ENCODE data around the gene MRM2.

Gene MRM2

GRCh38 chr7:2203766-2204300, 38.2 kb downstream of the MRM2 start:
- no peak for DNase-seq (ENCODE audit: low read depth in 2 of 2)

GRCh38 chr7:2202901-2203765, 38.9 kb downstream of the MRM2 start:
- no peak for DNase-seq (ENCODE audit: low read depth in 2 of 2)

GRCh38 chr7:2202361-2202761, 39.6 kb downstream of the MRM2 start:
- no peak for DNase-seq (ENCODE audit: low read depth in 2 of 2)

- no peak for DNase-seq (ENCODE audit: low read depth in 2 of 2)
Measured at GRCh38 chr7:2201686-2202360, 40.2 kb downstream of the MRM2 start.

GRCh38 chr7:2201128-2201527, 40.9 kb downstream of the MRM2 start:
- no peak for DNase-seq (ENCODE audit: low read depth in 2 of 2)

- no peak for DNase-seq (ENCODE audit: low read depth in 2 of 2)
Measured at GRCh38 chr7:2200584-2200980, 41.4 kb downstream of the MRM2 start.

- no peak for DNase-seq (ENCODE audit: low read depth in 2 of 2)
Measured at GRCh38 chr7:2199956-2200583, 41.9 kb downstream of the MRM2 start.

- no peak for DNase-seq (ENCODE audit: low read depth in 2 of 2)
Measured at GRCh38 chr7:2199528-2199927, 42.5 kb downstream of the MRM2 start.

GRCh38 chr7:2198760-2199159, 43.2 kb downstream of the MRM2 start:
- DNase-seq (ENCODE audit: low read depth in 2 of 2): no peak

- no peak for DNase-seq (ENCODE audit: low read depth in 2 of 2)
Measured at GRCh38 chr7:2198206-2198605, 43.8 kb downstream of the MRM2 start.

GRCh38 chr7:2197436-2198155, 44.4 kb downstream of the MRM2 start:
- DNase-seq (ENCODE audit: low read depth in 2 of 2): no peak

- no peak for DNase-seq (ENCODE audit: low read depth in 2 of 2)
Measured at GRCh38 chr7:2196381-2197378, 45.3 kb downstream of the MRM2 start.

- DNase-seq (ENCODE audit: low read depth in 2 of 2): no peak
Measured at GRCh38 chr7:2195400-2196246, 46.4 kb downstream of the MRM2 start.

- no peak for DNase-seq (ENCODE audit: low read depth in 2 of 2)
Measured at GRCh38 chr7:2193575-2194305, 48.3 kb downstream of the MRM2 start.

GRCh38 chr7:2192831-2193534, 49.0 kb downstream of the MRM2 start:
- DNase-seq (ENCODE audit: low read depth in 2 of 2): no peak

GRCh38 chr7:2191016-2191415, 51.0 kb downstream of the MRM2 start:
- DNase-seq (ENCODE audit: low read depth in 2 of 2): no peak

GRCh38 chr7:2190531-2190930, 51.5 kb downstream of the MRM2 start:
- DNase-seq (ENCODE audit: low read depth in 2 of 2): no peak

- no peak for DNase-seq (ENCODE audit: low read depth in 2 of 2)
Measured at GRCh38 chr7:2186166-2186565, 55.8 kb downstream of the MRM2 start.
